PC-9 (cell line): ENCODE results near the gene ERAP2. TPM values are rescaled to one million over a fixed set of nuclear protein-coding genes. Genes with fewer than 3 reads are reported as not detected.

Source experiments
- BruUV-seq: library from RNA; stranded (reverse); fragments of 400-500 nt; replicated peaks from 2 replicates; lab custom pipeline; 2021; lab: Mats Ljungman, UMichigan
- CTCF ChIA-PET: fragments of 300-600 bp; sonication (Branson Sonifier 250); formaldehyde crosslinking; loops from one replicate; lab custom pipeline; 2022; ENCODE audit warnings: antibody characterized with exemption; lab: Charles Lee
- POLR2A ChIA-PET: fragments of 300-600 bp; sonication (Branson Sonifier 250); formaldehyde crosslinking; loops from one replicate; lab custom pipeline; 2022; ENCODE audit warnings: antibody characterized with exemption; ENCODE audit not compliant: unreplicated experiment; lab: Charles Lee
- DNase-seq, 2 experiments: peaks; one replicate each; pipeline versions ENCODE4 v3.0.0 to v3.0.0-alpha.2; 2015 to 2022; ENCODE audit warnings: mixed read lengths in 1 of 2
- H2AFZ ChIP-seq: fragments of 200-600 bp; sonication (generic); 2 replicates; pipeline ENCODE4 v1.8.1; 2017; ENCODE audit warnings: antibody characterized with exemption
- H3F3A ChIP-seq: fragments of 200-600 bp; sonication (generic); 2 replicates; pipeline ENCODE4 v1.8.1; 2017; ENCODE audit warnings: antibody characterized with exemption, mild to moderate bottlenecking, low read depth; ENCODE audit not compliant: insufficient read depth
- H3K27ac ChIP-seq: fragments of 200-600 bp; sonication (generic); 2 replicates; pipeline ENCODE4 v1.6.1; 2016; ENCODE audit warnings: mixed run types
- H3K27me3 ChIP-seq: fragments of 200-600 bp; sonication (generic); 2 replicates; pipeline ENCODE4 v1.6.1; 2016; ENCODE audit warnings: low read depth, mixed run types; ENCODE audit not compliant: insufficient read depth
- H3K36me3 ChIP-seq: fragments of 200-600 bp; sonication (generic); 2 replicates; pipeline ENCODE4 v1.6.1; 2016; ENCODE audit warnings: low read depth, mixed run types
- H3K4me1 ChIP-seq: fragments of 200-600 bp; sonication (generic); replicated peaks from 2 replicates; pipeline ENCODE4 v1.6.1; 2016; ENCODE audit warnings: mixed run types; ENCODE audit not compliant: insufficient read depth
- H3K4me2 ChIP-seq: fragments of 200-600 bp; sonication (generic); 2 replicates; pipeline ENCODE4 v1.6.1; 2017; ENCODE audit warnings: mixed run types
- H3K4me3 ChIP-seq: fragments of 200-600 bp; sonication (generic); 2 replicates; pipeline ENCODE4 v1.6.1; 2016; ENCODE audit warnings: mixed run types
- H3K79me2 ChIP-seq: fragments of 200-600 bp; sonication (generic); 2 replicates; pipeline ENCODE4 v1.6.1; 2017; ENCODE audit warnings: low read depth, mixed run types
- H3K9me2 ChIP-seq: fragments of 200-600 bp; sonication (generic); 2 replicates; pipeline ENCODE4 v1.8.1; 2017; ENCODE audit warnings: mild to moderate bottlenecking; ENCODE audit not compliant: insufficient read depth
- H3K9me3 ChIP-seq: fragments of 200-600 bp; sonication (generic); 2 replicates; pipeline ENCODE4 v1.8.1; 2016; ENCODE audit warnings: low read depth; ENCODE audit not compliant: insufficient read depth
- H4K20me1 ChIP-seq: fragments of 200-600 bp; sonication (generic); 2 replicates; pipeline ENCODE4 v1.8.1; 2017; ENCODE audit not compliant: insufficient read depth
- EZH2 ChIP-seq: fragments of 200-600 bp; sonication (generic); IDR thresholded peaks from 2 replicates; pipeline ENCODE4 v1.8.0; 2017; ENCODE audit warnings: antibody characterized with exemption, low read depth
- intact Hi-C: fragments of 100-400 bp; cut with micrococcal nuclease; formaldehyde crosslinking; loops from one replicate; pipeline ENCODE4 v1.10.0; 2022; ENCODE audit not compliant: unreplicated experiment
- total RNA-seq: library from RNA; stranded (reverse); gene quantifications from 2 replicates; pipeline ENCODE4 v1.2.3, GENCODE V29; 2021
- TF ChIP-seq, protein P1 (sequence below): fragments of 200-600 bp; sonication (generic); conservative IDR thresholded peaks from 2 replicates; pipeline ENCODE4 v1.6.1; 2017; ENCODE audit warnings: mixed run types, antibody characterized with exemption, mild to moderate bottlenecking, moderate library complexity

Gene ERAP2
- total RNA-seq, 1 experiment from 2014 or later = 48.2 TPM

DNA sequence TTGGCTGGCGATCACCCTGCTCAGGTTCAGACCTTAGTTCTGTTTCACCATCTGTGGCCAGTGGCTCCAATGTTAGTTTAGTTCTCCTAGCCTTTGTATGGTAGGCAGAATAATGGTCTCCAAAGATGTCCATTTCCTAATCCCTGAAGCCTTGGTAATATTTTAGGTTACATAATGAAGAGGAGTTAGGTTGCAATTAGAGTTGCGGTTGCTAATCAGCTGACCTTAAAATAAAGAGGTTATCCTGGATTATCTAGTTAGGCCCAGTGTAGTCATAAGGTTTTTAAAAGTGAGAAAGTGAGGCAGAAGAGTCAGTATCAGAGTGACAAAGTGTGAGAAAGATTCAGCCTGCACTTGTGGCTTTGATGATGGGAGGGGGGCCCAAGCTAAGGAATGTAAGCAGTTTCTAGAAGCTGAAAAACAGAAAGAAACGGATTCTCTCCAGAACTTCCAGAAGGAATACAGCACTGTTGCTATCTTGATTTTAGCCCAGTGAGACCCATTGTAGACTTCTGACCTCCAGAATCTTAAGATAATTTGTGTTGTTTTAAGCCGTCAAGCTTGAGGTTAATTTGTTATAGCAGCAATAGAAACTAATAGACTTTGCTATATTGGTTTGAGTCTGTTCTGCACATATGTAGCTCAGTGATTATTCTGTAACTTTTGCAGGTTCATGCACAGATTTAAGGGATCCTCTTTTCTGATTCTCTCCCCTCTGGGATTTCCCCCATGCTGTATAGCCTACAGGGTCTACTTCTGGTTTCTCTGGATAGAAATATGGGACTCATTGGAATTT lies 81.2 kb downstream of the ERAP2 start:
- Histone ChIP-seq H3F3A (no peaks in the 10 kb centered on the region), H3K4me2 (no peak overlapping the region), H3K9me2 (no peaks in the 10 kb centered on the region), H3K27me3 (no peaks in the 10 kb centered on the region), H3K4me3 (no peak overlapping the region), H4K20me1 (no peaks in the 10 kb centered on the region; the same call in 1 of the 2 replicates), H3K79me2 (peaks cover 18% of the 10 kb centered on the region), H2AFZ (no peak overlapping the region), H3K27ac (no peak overlapping the region), H3K9me3 (no peaks in the 10 kb centered on the region; the same call in 1 of the 2 replicates), H3K36me3 (no peaks in the 10 kb centered on the region), H3K4me1 (no peaks in the 10 kb centered on the region)
- TF ChIP-seq, protein P1, sequence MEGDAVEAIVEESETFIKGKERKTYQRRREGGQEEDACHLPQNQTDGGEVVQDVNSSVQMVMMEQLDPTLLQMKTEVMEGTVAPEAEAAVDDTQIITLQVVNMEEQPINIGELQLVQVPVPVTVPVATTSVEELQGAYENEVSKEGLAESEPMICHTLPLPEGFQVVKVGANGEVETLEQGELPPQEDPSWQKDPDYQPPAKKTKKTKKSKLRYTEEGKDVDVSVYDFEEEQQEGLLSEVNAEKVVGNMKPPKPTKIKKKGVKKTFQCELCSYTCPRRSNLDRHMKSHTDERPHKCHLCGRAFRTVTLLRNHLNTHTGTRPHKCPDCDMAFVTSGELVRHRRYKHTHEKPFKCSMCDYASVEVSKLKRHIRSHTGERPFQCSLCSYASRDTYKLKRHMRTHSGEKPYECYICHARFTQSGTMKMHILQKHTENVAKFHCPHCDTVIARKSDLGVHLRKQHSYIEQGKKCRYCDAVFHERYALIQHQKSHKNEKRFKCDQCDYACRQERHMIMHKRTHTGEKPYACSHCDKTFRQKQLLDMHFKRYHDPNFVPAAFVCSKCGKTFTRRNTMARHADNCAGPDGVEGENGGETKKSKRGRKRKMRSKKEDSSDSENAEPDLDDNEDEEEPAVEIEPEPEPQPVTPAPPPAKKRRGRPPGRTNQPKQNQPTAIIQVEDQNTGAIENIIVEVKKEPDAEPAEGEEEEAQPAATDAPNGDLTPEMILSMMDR = no peak
- TF ChIP-seq EZH2 = no peak
- intact Hi-C loops = no loop called here
- BruUV-seq = no TSS peak
- ChIA-PET POLR2A (no interaction called here), CTCF (no interaction called here)
- no peak for DNase-seq

DNA sequence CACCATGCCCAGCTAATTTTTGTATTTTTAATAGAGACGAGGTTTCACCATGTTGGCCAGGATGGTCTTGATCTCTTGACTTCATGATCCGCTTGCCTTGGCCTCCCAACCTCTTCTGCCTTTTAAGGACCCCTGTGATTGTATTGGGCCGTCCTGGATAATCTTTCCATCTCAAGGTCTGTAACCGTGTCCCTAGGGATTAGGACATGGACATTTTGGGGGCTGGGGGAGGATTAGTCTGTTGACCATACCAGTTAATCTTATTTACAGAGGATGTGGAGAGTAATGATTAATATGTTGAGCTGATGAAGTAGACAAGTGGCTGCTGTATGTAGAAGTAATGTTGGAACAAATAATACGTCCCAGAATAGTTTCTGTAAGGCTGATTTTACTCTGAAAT lies 82.7 kb downstream of the ERAP2 start:
- no peak overlapping the region for H2AFZ ChIP-seq
- no peak overlapping the region for H3K4me2 ChIP-seq
- H3K36me3 ChIP-seq = no peaks in the 10 kb centered on the region
- H3K9me3 ChIP-seq = no peaks in the 10 kb centered on the region; the same call in 1 of the 2 replicates
- POLR2A ChIA-PET = no interaction called here
- 0 out of 2 replicates have a peak, but pooled peaks cover 6% of the 10 kb centered on the region for H3K9me2 ChIP-seq
- no peak overlapping the region for H3K4me3 ChIP-seq
- H3K27ac ChIP-seq = no peak overlapping the region
- no peak for TF ChIP-seq EZH2
- TF ChIP-seq, protein P1 = no peak
- intact Hi-C loops = no loop called here
- no peaks in the 10 kb centered on the region; the same call in 1 of the 2 replicates for H4K20me1 ChIP-seq
- no TSS peak for BruUV-seq
- H3K27me3 ChIP-seq = no peaks in the 10 kb centered on the region
- H3K79me2 ChIP-seq = peaks cover 12% of the 10 kb centered on the region; the same call in 1 of the 2 replicates
- H3K4me1 ChIP-seq = no peaks in the 10 kb centered on the region
- CTCF ChIA-PET = no interaction called here
- no peak for DNase-seq
- no peaks in the 10 kb centered on the region for H3F3A ChIP-seq

DNA sequence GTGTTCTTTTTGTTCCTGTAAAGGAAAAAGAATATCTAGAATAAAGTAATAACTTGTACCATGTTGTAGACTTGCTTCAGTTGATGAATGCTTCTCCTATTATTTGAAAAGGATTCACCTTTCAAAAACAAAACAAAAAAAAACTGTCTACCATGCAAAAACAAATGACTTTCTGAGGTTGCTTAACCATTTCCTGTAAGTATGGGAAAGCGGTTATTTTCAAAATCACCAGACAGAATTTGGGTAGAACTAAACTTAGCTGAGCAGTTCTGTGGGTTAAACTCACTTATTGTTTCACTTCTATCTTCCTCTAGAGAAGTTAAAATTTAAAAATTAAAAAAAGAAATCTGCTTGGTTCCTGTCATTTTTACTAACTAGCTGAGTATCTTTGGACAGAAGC lies 84.8 kb downstream of the ERAP2 start:
- no peak for TF ChIP-seq EZH2
- TF ChIP-seq, protein P1 = no peak
- no peak overlapping the region for H2AFZ ChIP-seq
- 0 out of 2 replicates have a peak, but pooled peaks cover 6% of the 10 kb centered on the region for H3K9me2 ChIP-seq
- no TSS peak for BruUV-seq
- no peaks in the 10 kb centered on the region for H3K4me1 ChIP-seq
- H3K27me3 ChIP-seq = no peaks in the 10 kb centered on the region
- no peak overlapping the region for H3K4me2 ChIP-seq
- H3K79me2 ChIP-seq = 0 out of 2 replicates have a peak, but pooled peaks cover 5% of the 10 kb centered on the region
- intact Hi-C loops = no loop called here
- no peaks in the 10 kb centered on the region; the same call in 1 of the 2 replicates for H4K20me1 ChIP-seq
- DNase-seq = no peak
- CTCF ChIA-PET = no interaction called here
- H3K4me3 ChIP-seq = no peak overlapping the region
- H3K36me3 ChIP-seq = no peaks in the 10 kb centered on the region
- no peaks in the 10 kb centered on the region; the same call in 1 of the 2 replicates for H3K9me3 ChIP-seq
- no peak overlapping the region for H3K27ac ChIP-seq
- POLR2A ChIA-PET = no interaction called here
- H3F3A ChIP-seq = no peaks in the 10 kb centered on the region
